MM.1S (cell line): ENCODE measurements around the gene NTRK2.

Experiments
- CTCF ChIP-seq: fragments of 300-600 bp; sonication (generic); IDR thresholded peaks from 2 replicates; pipeline ENCODE4 v1.5.1; 2016; ENCODE audit warnings: antibody characterized with exemption, low read length, mixed read lengths
- EZH2 ChIP-seq: fragments of 300-600 bp; sonication (generic); optimal IDR thresholded peaks from 2 replicates; pipeline ENCODE3; 2017; ENCODE audit warnings: low read depth, mild to moderate bottlenecking, antibody characterized with exemption, low read length, mixed read lengths
- EZH2phosphoT487 ChIP-seq: fragments of 300-600 bp; sonication (generic); IDR thresholded peaks from 2 replicates; pipeline ENCODE4 v1.6.1; 2018; ENCODE audit warnings: antibody characterized with exemption, low read length

- TF ChIP-seq CTCF (no peak), EZH2 (no peak), EZH2phosphoT487 (no peak)
These were observed 22.1 kb downstream of the NTRK2 start for GRCh38 chr9:84691634-84692033.
